GM12878 (cell line): ENCODE data around the gene ANAPC4. TPM values are rescaled to one million over a fixed set of nuclear protein-coding genes. Genes with fewer than 3 reads are reported as not detected.

Experiments used
- ATAC-seq: fragments of 200-7000 bp; cut with Tn5 transposase; 3 replicates; pipeline ENCODE4 v1.9.1; 2020; ENCODE audit warnings: mild to moderate bottlenecking, moderate library complexity
- BruUV-seq: library from RNA; stranded (reverse); fragments of 400-500 nt; replicated peaks from 2 replicates; lab custom pipeline; 2021; lab: Mats Ljungman, UMichigan
- CTCF ChIA-PET: fragments of 300-600 bp; sonication (Branson Sonifier 250); formaldehyde crosslinking; extraction: SDS; loops from one replicate; lab custom pipeline; 2021; ENCODE audit warnings: inconsistent platforms; lab: Yijun Ruan, JAX
- POLR2A ChIA-PET: fragments of 350-600 bp; formaldehyde crosslinking; extraction: SDS; loops from one replicate; lab custom pipeline; 2021; ENCODE audit warnings: inconsistent platforms; lab: Charles Lee
- RAD21 ChIA-PET: fragments of 300-600 bp; sonication (Branson Sonifier 250); formaldehyde crosslinking; loops from one replicate; lab custom pipeline; 2023; ENCODE audit warnings: antibody characterized with exemption; ENCODE audit not compliant: unreplicated experiment; lab: Charles Lee
- SMC1A ChIA-PET: fragments of 300-600 bp; sonication (Branson Sonifier 250); formaldehyde crosslinking; loops from one replicate; lab custom pipeline; 2023; ENCODE audit not compliant: unreplicated experiment, uncharacterized antibody; lab: Charles Lee
- DNase-seq: peaks from one replicate; pipeline ENCODE4 v3.0.0-alpha.2; 2011; ENCODE audit warnings: low read depth, low spot score
- FAIRE-seq: peaks from 3 replicates; lab custom pipeline; 2011; peaks lifted over from hg19 to GRCh38; lab: Jason Lieb, UNC
- H2AFZ ChIP-seq: 2 replicates; pipeline ENCODE4 v1.6.0; 2011; ENCODE audit warnings: low read depth, low read length, control low read depth; ENCODE audit not compliant: control insufficient read depth
- H3K27ac ChIP-seq: 2 replicates; pipeline ENCODE4 v1.5.1; 2011; ENCODE audit warnings: control low read depth; ENCODE audit not compliant: control insufficient read depth, insufficient read depth
- H3K27me3 ChIP-seq, 2 experiments: replicated peaks in 1 of 2; 2 replicates each; pipeline versions ENCODE4 v1.6.0 to v1.6.1; 2011; ENCODE audit warnings: low read length in 1 of 2; ENCODE audit not compliant: control insufficient read depth in 2 of 2, insufficient read depth in 2 of 2
- H3K36me3 ChIP-seq, 2 experiments: 2 replicates each; pipeline ENCODE4 v1.5.1; 2011; ENCODE audit warnings: low read length in 1 of 2; ENCODE audit not compliant: control insufficient read depth in 2 of 2, insufficient read depth in 2 of 2
- H3K4me1 ChIP-seq: 2 replicates; pipeline ENCODE4 v1.6.1; 2011; ENCODE audit warnings: mild to moderate bottlenecking, low read length, moderate library complexity, mixed read lengths; ENCODE audit not compliant: control insufficient read depth, insufficient read depth
- H3K4me2 ChIP-seq: 2 replicates; pipeline ENCODE4 v1.6.0; 2011; ENCODE audit warnings: control low read depth; ENCODE audit not compliant: control insufficient read depth, insufficient read depth
- H3K4me3 ChIP-seq: fragments of 200-600 bp; sonication (generic); 2 replicates; pipeline ENCODE4 v1.5.1; 2016
- H3K79me2 ChIP-seq: 2 replicates; pipeline ENCODE4 v1.6.0; 2011; ENCODE audit warnings: low read length; ENCODE audit not compliant: control insufficient read depth, insufficient read depth
- H3K9ac ChIP-seq: 2 replicates; pipeline ENCODE4 v1.8.0; 2011; ENCODE audit warnings: low read length, control low read depth, mixed read lengths; ENCODE audit not compliant: control insufficient read depth, insufficient read depth
- H3K9me3 ChIP-seq: replicated peaks from 3 replicates; pipeline ENCODE4 v1.5.1; 2011; ENCODE audit warnings: mild to moderate bottlenecking, low read length; ENCODE audit not compliant: control insufficient read depth, insufficient read depth
- H4K20me1 ChIP-seq: 2 replicates; pipeline ENCODE4 v1.6.0; 2011; ENCODE audit not compliant: control insufficient read depth, insufficient read depth
- CHD1 ChIP-seq: IDR thresholded peaks from 2 replicates; pipeline ENCODE4 v1.6.1; 2012; ENCODE audit warnings: low read depth, low read length, improper control_type of control experiment
- ESRRA ChIP-seq: IDR thresholded peaks from 2 replicates; pipeline ENCODE4 v1.6.1; 2012; ENCODE audit warnings: mild to moderate bottlenecking, low read length, improper control_type of control experiment
- IKZF2 ChIP-seq, 2 experiments: fragments of 450-650 bp; IDR thresholded peaks; 2 replicates each; pipeline ENCODE4 v1.6.1; 2017; ENCODE audit warnings: mild to moderate bottlenecking in 2 of 2, moderate library complexity in 2 of 2
- KAT2A ChIP-seq: conservative IDR thresholded peaks from 2 replicates; pipeline ENCODE4 v1.6.1; 2011; ENCODE audit warnings: low read depth, low read length; ENCODE audit not compliant: control insufficient read depth
- NBN ChIP-seq: fragments of 450-650 bp; IDR thresholded peaks from 2 replicates; pipeline ENCODE4 v1.6.1; 2016
- NR2C1 ChIP-seq: fragments of 450-650 bp; IDR thresholded peaks from 2 replicates; pipeline ENCODE4 v1.6.1; 2017; ENCODE audit warnings: antibody characterized with exemption, mild to moderate bottlenecking, moderate library complexity
- RCOR1 ChIP-seq: conservative IDR thresholded peaks from 2 replicates; pipeline ENCODE4 v1.6.1; 2012; ENCODE audit warnings: low read depth, low read length, improper control_type of control experiment
- SIX5 ChIP-seq: IDR thresholded peaks from 2 replicates; pipeline ENCODE4 v1.6.1; 2011; ENCODE audit warnings: mild to moderate bottlenecking, low read depth, low read length, moderate library complexity; ENCODE audit not compliant: severe bottlenecking
- SMC3 ChIP-seq: IDR thresholded peaks from 2 replicates; pipeline ENCODE4 v1.6.1; 2011; ENCODE audit warnings: low read length, improper control_type of control experiment, borderline replicate concordance
- TBL1XR1 ChIP-seq: IDR thresholded peaks from 2 replicates; pipeline ENCODE4 v1.6.1; 2012; ENCODE audit warnings: low read depth, low read length, improper control_type of control experiment
- ZBTB4 ChIP-seq: fragments of 450-650 bp; formaldehyde crosslinking; IDR thresholded peaks from 2 replicates; pipeline ENCODE4 v1.4.0; 2022; ENCODE audit warnings: mild to moderate bottlenecking, moderate library complexity
- ZNF217 ChIP-seq: fragments of 450-650 bp; IDR thresholded peaks from 2 replicates; pipeline ENCODE4 v1.6.1; 2017; ENCODE audit warnings: antibody characterized with exemption, mild to moderate bottlenecking
- ZSCAN29 ChIP-seq: fragments of 450-650 bp; IDR thresholded peaks from 2 replicates; pipeline ENCODE4 v1.6.1; 2017; ENCODE audit warnings: mild to moderate bottlenecking, moderate library complexity
- WGBS: methylation state at CpG from one replicate; pipeline ENCODE4 v1.1.6; 2016; ENCODE audit warnings: low lambda C conversion rate; ENCODE audit not compliant: insufficient replicate concordance, insufficient coverage; ENCODE audit errors: missing lambda C conversion rate; 5-methylcytosine and 5-hydroxymethylcytosine counted together
- in situ Hi-C: fragments of 300-500 bp; cut with MboI; formaldehyde crosslinking; loops from 9 replicates; pipeline ENCODE4 v1.14.3; 2018; ENCODE audit warnings: mixed read lengths
- intact Hi-C: fragments of 100-400 bp; cut with micrococcal nuclease; formaldehyde crosslinking; loops from one replicate; pipeline ENCODE4 v1.14.2; 2022; ENCODE audit not compliant: unreplicated experiment
- polyA plus RNA-seq, 11 experiments: library from polyadenylated mRNA; depleted of rRNA in 4 of 11; unstranded in 6 of 11; stranded (reverse) in 5 of 11; fragments of >200 nt; fragmentation: Nextera tagmentation in 4 of 11; fragmentation: Illumina TruSeq in 1 of 11; extraction: Ambion mirVana in 4 of 11; extraction: Trizol in 1 of 11; gene quantifications; 1 replicate in 1 of 11; 2 replicates in 10 of 11; pipeline versions ENCODE4 v1.2.1 to v1.2.3, GENCODE V29; 2011 to 2016; ENCODE audit warnings: inconsistent platforms in 2 of 11, missing spikeins in 2 of 11, low read depth in 1 of 11
- total RNA-seq, 4 experiments: library from RNA; depleted of rRNA in 3 of 4; stranded (reverse); fragments of >200 nt in 3 of 4; fragmentation: Illumina TruSeq in 1 of 4; extraction: Trizol in 1 of 4; gene quantifications; 2 replicates each; pipeline versions ENCODE4 v1.2.1 to v1.2.3, GENCODE V29; 2013 to 2021
- TF ChIP-seq, protein P1 (sequence below): fragments of 450-650 bp; IDR thresholded peaks from 2 replicates; pipeline ENCODE4 v1.6.1; 2017; ENCODE audit warnings: borderline replicate concordance

ANAPC4 gene
- total and polyA plus RNA-seq, 10 of the 15 experiments (the other 5 are each of a cell fraction or from before 2014, with no cell fraction given), result 16.3 to 50.2 (median 29.9) TPM

DNA sequence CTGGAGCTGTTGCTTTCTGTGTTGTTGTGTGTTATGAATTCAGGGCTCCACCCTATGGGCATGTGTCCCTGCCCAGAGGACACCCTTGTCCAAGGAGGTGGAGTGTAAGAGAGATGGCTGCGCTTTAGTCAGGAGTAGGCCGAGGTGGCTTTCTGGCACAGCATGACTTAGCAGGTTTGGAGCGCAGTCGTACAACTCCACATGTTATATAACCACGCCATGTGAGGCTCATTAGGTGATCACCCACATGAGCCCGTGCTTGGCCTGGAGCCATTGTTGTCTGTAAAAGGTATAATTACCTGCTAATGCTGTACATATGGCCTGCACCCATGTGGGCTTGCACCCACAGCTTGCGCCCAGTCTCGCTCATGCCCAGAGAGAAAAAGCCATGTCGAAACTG lies 15.8 kb upstream of the ANAPC4 start (continued):
- TF ChIP-seq ZBTB4 (CRISPR knock-in tag), result no peak
- TF ChIP-seq CHD1, result no peak
- no peak for TF ChIP-seq NBN
- no peak for TF ChIP-seq SIX5
- TF ChIP-seq KAT2A, result no peak
- no peak for TF ChIP-seq RCOR1
- no peak for TF ChIP-seq NR2C1
- no peak for TF ChIP-seq TBL1XR1

DNA sequence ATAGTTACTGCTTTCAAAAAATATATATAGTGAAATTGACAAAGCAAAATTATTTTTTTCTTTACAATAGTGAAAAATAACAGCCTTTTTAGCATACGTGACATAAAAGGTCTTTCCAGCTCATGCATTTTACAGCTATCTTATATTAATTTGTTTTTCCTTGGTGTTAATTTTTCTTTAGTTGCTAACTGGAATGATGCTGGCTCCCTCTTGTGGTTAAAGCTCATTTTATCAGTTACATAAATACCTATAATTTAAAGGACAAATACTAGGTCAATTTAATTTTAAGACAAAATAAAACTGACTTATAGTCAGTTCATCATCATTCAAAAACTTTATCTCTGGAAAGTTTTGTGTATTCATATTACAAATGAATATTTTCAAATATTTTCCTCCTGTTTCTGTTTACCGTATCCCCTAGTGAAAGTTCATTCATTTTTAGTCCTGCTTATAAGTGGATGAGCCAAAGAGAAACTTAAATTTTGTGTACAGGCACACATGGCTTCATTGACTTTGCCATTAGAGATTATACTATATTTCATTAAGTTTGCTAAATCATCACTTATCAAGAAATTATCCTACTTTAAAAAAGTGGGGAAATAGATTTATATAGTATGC lies 9.9 kb upstream of the ANAPC4 start:
- no peaks in the 10 kb centered on the region for H3K9me3 ChIP-seq
- no peaks in the 10 kb centered on the region for H4K20me1 ChIP-seq
- H3K4me3 ChIP-seq, result no peak overlapping the region
- intact Hi-C loops, result loop anchor here (1.0 to 2.0 kb wide), 2 partner anchors 187 to 386 kb away; no protein-coding TSS in a partner anchor
- no peak overlapping the region for H3K9ac ChIP-seq
- no peaks in the 10 kb centered on the region for H3K79me2 ChIP-seq
- ATAC-seq (peak; percentile 31; the same call in 1 of the 3 replicates), DNase-seq (no peak), FAIRE-seq (no peak)
- no peak overlapping the region for H3K4me2 ChIP-seq
- H3K4me1 ChIP-seq, result no peaks in the 10 kb centered on the region
- H3K27ac ChIP-seq, result no peak overlapping the region
- POLR2A ChIA-PET, result interaction anchor here (1.4 to 2.4 kb wide), 2 partner anchors 10 to 11 kb away, joined by 3 to 8 read pairs; no protein-coding TSS in a partner anchor
- WGBS, result 48% methylated on average over 2 of the region's 2 CpGs
- no peak overlapping the region for H2AFZ ChIP-seq
- CTCF ChIA-PET, result interaction anchor here (0.6 to 5.2 kb wide), 40 partner anchors 10 to 878 kb away, joined by 3 to 100 read pairs (median 5); partner anchors contain the start of genes ANAPC4, PI4K2B, SEPSECS and ZCCHC4
- RAD21 ChIA-PET, result interaction anchor here (0.7 to 3.6 kb wide), 17 partner anchors 11 to 830 kb away, joined by 3 to 20 read pairs (median 4); partner anchors contain the start of genes PI4K2B, SEPSECS and ZCCHC4
- H3K36me3 ChIP-seq, result 0 out of 4 replicates have a peak, but pooled peaks cover 0 to 5% of the 10 kb centered on the region in 2 experiments
- BruUV-seq, result no TSS peak
- SMC1A ChIA-PET, result interaction anchor here (0.8 to 5.0 kb wide), 19 partner anchors 10 to 387 kb away, joined by 3 to 38 read pairs (median 8); partner anchors contain the start of genes ANAPC4, PI4K2B and SEPSECS
- in situ Hi-C loops, result loop anchor here (25.0 kb wide), 1 partner anchor 180 kb away; no protein-coding TSS in a partner anchor
- no peaks in the 10 kb centered on the region for H3K27me3 ChIP-seq
- no peak for TF ChIP-seq ZBTB4 (CRISPR knock-in tag)
- no peak for TF ChIP-seq ZSCAN29
- TF ChIP-seq, protein P1, sequence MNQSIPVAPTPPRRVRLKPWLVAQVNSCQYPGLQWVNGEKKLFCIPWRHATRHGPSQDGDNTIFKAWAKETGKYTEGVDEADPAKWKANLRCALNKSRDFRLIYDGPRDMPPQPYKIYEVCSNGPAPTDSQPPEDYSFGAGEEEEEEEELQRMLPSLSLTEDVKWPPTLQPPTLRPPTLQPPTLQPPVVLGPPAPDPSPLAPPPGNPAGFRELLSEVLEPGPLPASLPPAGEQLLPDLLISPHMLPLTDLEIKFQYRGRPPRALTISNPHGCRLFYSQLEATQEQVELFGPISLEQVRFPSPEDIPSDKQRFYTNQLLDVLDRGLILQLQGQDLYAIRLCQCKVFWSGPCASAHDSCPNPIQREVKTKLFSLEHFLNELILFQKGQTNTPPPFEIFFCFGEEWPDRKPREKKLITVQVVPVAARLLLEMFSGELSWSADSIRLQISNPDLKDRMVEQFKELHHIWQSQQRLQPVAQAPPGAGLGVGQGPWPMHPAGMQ, result no peak
- TF ChIP-seq SMC3, result peak; percentile 45; the same call in 1 of the 2 replicates
- TF ChIP-seq IKZF2 (IDR thresholded peaks at IDR 0.05), result no peak
- no peak for TF ChIP-seq ZNF217
- no peak for TF ChIP-seq ESRRA
